ENCODE results near the gene ZSCAN31. TPM values are rescaled to one million over a fixed set of nuclear protein-coding genes. Genes with fewer than 3 reads are reported as not detected.
A peak's percentile ranks its signal among the peaks of the same experiment; 100 is the strongest.

The ZSCAN31 gene
- total and polyA plus RNA-seq, 10 of the 15 experiments (the other 5 are each of a cell fraction or from before 2014, with no cell fraction given), result 1.6 to 5.2 (median 2.9) TPM

DNA sequence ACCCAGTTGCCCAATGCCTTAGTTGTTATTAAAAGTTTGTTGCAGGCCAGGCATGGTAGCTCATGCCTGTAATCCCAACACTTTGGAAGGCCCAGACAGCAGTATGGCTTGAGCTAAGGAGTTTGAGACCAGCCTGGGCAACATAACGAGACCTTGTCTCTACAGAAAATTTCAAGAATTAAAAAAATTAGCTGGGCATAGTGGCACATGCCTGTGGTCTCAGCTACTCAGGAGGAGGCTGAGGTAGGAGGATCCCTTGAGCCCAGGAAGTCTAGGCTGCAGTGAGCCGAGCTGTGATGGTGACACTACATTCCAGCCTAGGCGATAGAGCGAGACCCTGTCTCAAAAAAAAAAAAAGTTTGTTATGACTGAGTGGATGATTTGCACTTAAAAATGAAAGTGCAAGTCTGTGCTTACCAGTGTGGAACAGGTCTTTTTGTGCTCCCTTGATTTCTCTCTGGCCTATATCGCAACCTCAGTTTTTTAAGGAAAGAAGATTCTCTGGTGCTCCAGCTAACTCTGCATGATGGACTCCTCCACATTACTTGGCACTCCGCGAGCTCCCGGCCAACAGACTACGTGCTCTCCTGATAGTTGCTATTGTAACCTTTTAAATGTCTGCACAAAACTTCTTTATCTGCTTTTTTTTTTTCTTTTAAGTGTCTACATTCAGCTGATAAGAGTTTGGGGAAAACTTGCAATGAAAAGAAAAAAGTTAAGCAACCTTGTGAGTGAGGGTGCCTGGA, 35.9 kb upstream of the ZSCAN31 start:
- Histone ChIP-seq H3K4me2 (ENCODE audit: control insufficient read depth, insufficient read depth) (peak overlapping the region; percentile 46; the same call in 1 of the 2 replicates), H3K36me3 (ENCODE audit: control insufficient read depth in 2 of 2, insufficient read depth in 2 of 2, low read length in 1 of 2) (no peaks in the 10 kb centered on the region), H3K4me1 (ENCODE audit: control insufficient read depth, insufficient read depth, low read length) (peaks cover 14% of the 10 kb centered on the region), H3K9ac (ENCODE audit: control insufficient read depth, insufficient read depth, low read length) (no peak overlapping the region), H3K4me3 (no peak overlapping the region), H4K20me1 (ENCODE audit: control insufficient read depth, insufficient read depth) (no peaks in the 10 kb centered on the region), H3K9me3 (replicated peaks; ENCODE audit: control insufficient read depth, insufficient read depth, low read length) (no peaks in the 10 kb centered on the region), H3K27me3 (replicated peaks in 1 of 2; ENCODE audit: control insufficient read depth in 2 of 2, insufficient read depth in 2 of 2, low read length in 1 of 2) (no peaks in the 10 kb centered on the region), H3K27ac (ENCODE audit: control insufficient read depth, insufficient read depth) (no peak overlapping the region), H3K79me2 (ENCODE audit: control insufficient read depth, insufficient read depth, low read length) (no peaks in the 10 kb centered on the region), H2AFZ (ENCODE audit: control insufficient read depth, low read depth, low read length) (0 out of 2 replicates have a peak overlapping the region, but pooled peaks have one; percentile 48)
- CTCF ChIA-PET, result interaction anchor here (0.9 to 3.3 kb wide), 4 partner anchors 12 to 23 kb away, joined by 3 to 27 read pairs (median 5); no protein-coding TSS in a partner anchor
- intact Hi-C loops (cut with micrococcal nuclease; ENCODE audit: unreplicated experiment) (no loop called here), in situ Hi-C loops (cut with MboI) (loop anchor here (25.0 kb wide), 1 partner anchor 1210 kb away; no protein-coding TSS in a partner anchor)
- peak; percentile 39 for DNase-seq (ENCODE audit: low read depth, low spot score)
- POLR2A ChIA-PET, result interaction anchor here (0.6 to 1.4 kb wide), 7 partner anchors 15 to 117 kb away, joined by 3 to 6 read pairs (median 3); partner anchors contain the start of gene PGBD1
- ATAC-seq, result peak; percentile 95
- peak; percentile 61 for FAIRE-seq
- RAD21 ChIA-PET (ENCODE audit: unreplicated experiment), result interaction anchor here (0.7 to 2.7 kb wide), 4 partner anchors 11 to 16 kb away, joined by 3 to 16 read pairs (median 5); no protein-coding TSS in a partner anchor
- 52% methylated on average over 9 of the region's 9 CpGs for WGBS (ENCODE audit: insufficient coverage, insufficient replicate concordance, low lambda C conversion rate, missing lambda C conversion rate)
- SMC1A ChIA-PET (ENCODE audit: uncharacterized antibody, unreplicated experiment), result interaction anchor here (1.0 to 3.4 kb wide), 7 partner anchors 12 to 170 kb away, joined by 3 to 35 read pairs (median 3); partner anchors contain the start of gene ZSCAN31
- no TSS peak for BruUV-seq (replicated peaks)
- TF ChIP-seq ELK1 (IDR thresholded peaks at IDR 0.05; ENCODE audit: low read depth, low read length) (no peak), ZNF384 (IDR thresholded peaks at IDR 0.05; ENCODE audit: borderline replicate concordance, low read depth, low read length) (peak; percentile 77), SRF (IDR thresholded peaks at IDR 0.05; ENCODE audit: low read depth in 2 of 2, low read length in 2 of 2) (no peak), RAD51 (IDR thresholded peaks at IDR 0.05) (no peak), STAT1 (conservative IDR thresholded peaks at IDR 0.05) (no peak), CREM (IDR thresholded peaks at IDR 0.05; ENCODE audit: low read depth) (0 out of 2 replicates have a peak, but pooled peaks have one; percentile 13), MTA3 (IDR thresholded peaks at IDR 0.05; ENCODE audit: borderline replicate concordance, low read length) (no peak), ZBTB11 (CRISPR knock-in tag; IDR thresholded peaks at IDR 0.05) (no peak), JUNB (IDR thresholded peaks at IDR 0.05) (peak; percentile 35; the same call in 1 of the 2 replicates)
- TF ChIP-seq, protein P1, sequence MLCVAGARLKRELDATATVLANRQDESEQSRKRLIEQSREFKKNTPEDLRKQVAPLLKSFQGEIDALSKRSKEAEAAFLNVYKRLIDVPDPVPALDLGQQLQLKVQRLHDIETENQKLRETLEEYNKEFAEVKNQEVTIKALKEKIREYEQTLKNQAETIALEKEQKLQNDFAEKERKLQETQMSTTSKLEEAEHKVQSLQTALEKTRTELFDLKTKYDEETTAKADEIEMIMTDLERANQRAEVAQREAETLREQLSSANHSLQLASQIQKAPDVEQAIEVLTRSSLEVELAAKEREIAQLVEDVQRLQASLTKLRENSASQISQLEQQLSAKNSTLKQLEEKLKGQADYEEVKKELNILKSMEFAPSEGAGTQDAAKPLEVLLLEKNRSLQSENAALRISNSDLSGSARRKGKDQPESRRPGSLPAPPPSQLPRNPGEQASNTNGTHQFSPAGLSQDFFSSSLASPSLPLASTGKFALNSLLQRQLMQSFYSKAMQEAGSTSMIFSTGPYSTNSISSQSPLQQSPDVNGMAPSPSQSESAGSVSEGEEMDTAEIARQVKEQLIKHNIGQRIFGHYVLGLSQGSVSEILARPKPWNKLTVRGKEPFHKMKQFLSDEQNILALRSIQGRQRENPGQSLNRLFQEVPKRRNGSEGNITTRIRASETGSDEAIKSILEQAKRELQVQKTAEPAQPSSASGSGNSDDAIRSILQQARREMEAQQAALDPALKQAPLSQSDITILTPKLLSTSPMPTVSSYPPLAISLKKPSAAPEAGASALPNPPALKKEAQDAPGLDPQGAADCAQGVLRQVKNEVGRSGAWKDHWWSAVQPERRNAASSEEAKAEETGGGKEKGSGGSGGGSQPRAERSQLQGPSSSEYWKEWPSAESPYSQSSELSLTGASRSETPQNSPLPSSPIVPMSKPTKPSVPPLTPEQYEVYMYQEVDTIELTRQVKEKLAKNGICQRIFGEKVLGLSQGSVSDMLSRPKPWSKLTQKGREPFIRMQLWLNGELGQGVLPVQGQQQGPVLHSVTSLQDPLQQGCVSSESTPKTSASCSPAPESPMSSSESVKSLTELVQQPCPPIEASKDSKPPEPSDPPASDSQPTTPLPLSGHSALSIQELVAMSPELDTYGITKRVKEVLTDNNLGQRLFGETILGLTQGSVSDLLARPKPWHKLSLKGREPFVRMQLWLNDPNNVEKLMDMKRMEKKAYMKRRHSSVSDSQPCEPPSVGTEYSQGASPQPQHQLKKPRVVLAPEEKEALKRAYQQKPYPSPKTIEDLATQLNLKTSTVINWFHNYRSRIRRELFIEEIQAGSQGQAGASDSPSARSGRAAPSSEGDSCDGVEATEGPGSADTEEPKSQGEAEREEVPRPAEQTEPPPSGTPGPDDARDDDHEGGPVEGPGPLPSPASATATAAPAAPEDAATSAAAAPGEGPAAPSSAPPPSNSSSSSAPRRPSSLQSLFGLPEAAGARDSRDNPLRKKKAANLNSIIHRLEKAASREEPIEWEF (IDR thresholded peaks at IDR 0.05; ENCODE audit: insufficient replicate concordance, low read depth, low read length), result no peak

Data from GM12878 (cell line).